Inferior parietal cortex (tissue), 1 donor: ENCODE results near the gene ZNF296.

Experiments used
- DNase-seq: peaks from one replicate; pipeline ENCODE4 v3.0.0-alpha.2; 2016; ENCODE audit errors: extremely low spot score

ZNF296 gene

DNA sequence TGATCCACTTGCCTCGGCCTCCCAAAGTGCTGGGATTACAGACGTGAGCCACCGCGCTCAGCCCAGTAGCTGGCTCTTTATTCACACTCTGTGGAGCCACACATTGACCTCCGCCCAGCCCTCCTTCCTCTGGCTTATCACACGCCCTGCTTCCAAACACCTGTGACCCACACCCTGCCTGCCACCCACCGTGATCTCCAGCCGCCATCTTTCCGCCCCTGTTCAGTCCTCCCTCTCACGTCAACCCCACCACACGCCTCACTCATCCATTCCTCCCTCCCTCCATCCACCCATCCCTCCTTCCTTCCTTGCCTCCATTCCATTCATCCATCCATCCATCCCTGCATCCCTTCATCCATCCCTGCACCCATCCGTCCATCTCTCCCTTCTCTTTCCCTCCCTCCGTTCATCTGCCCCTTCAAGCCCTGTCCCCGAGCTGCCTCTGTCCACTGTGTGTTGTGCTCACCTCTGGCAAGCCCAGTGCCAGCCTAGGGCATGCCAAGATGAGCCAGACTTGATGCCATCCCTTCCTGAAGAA lies 17.6 kb downstream of the ZNF296 start:
- DNase-seq: no peak

GRCh38 chr19:45057444-45057843 lies 18.8 kb downstream of the ZNF296 start:
- no peak for DNase-seq

DNA sequence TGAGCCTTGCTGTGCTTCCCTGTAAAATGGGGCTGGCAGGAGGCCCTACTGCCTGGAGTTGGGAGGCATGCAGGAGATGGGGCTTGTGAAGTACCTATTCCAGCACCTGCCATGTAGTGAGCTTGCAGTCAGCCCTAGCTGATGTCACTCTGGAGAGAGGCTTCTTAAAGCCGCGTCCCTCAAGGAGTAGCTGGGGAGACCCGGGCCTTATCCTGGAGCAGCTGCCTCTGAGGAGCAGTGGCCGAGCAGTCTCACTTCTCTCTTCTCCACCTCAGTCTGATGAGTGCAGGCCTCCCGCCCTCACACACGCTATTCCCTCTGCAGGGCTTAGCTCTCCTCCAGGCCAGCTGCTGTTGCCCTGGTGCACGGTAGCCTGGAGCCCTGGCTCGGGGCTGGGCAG lies 19.4 kb downstream of the ZNF296 start:
- no peak for DNase-seq

DNA sequence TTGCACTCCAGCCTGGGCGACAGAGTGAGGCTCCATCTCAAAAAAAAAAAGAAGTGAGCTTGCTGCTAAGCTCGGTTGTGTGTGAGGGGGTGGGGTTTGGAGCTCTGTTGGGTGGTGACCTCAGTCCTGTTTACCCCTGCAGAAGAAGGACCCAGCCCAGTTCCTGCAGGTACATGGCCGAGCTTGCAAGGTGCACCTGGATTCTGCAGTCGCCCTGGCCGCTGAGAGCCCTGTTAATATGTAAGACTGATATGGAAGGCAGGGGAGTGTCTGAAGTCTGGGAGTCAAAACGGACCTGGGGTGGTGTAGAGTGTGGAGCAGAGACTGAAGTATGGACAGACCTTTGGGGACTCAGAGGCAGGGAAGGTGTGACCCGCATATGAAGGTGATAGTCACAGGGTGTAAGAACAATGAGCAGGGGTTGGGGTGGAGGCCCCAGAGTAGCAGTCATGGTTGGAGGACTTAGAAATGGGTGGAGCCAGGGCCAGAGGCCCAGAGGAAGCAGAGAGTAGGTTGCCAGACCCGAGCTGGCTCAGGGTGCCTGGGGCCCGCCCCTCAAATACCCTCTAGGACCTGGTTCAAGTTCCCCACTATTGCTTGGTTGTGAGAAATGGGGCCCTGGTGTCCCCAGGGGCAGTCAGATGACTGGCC lies 24.2 kb downstream of the ZNF296 start:
- no peak for DNase-seq

GRCh38 chr19:45050036-45050435 lies 26.2 kb downstream of the ZNF296 start:
- DNase-seq: no peak

- DNase-seq: no peak
Observed at GRCh38 chr19:45049073-45049736, 27.1 kb downstream of the ZNF296 start.

DNA sequence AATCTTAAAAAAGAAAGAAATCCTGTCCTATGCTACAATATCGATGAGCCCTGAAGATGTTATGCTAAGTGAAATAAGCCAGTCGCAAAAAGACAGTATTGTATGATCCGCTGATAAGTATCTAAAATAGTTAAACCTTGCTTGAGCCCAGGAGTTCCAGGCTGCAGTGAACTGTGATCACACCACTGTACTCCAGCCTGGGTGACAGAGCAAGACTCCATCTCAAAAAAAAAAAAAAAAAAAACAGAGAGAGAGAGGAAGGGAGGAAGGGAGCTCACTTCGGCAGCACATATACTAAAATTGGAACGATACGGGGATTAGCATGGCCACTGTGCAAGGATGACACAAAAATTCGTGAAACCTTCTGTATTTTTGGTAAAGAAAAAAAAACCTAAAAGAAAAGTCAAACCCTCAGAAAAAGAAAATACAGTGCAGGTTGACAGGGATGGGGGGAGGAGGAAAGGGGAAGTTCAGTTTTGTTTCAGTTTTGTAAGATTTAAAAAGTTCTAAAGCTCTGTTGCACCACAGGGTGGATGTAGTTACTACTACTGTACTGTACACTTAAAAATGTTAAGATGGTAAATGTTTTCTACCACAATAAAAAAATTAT lies 29.0 kb downstream of the ZNF296 start:
- no peak for DNase-seq

DNA sequence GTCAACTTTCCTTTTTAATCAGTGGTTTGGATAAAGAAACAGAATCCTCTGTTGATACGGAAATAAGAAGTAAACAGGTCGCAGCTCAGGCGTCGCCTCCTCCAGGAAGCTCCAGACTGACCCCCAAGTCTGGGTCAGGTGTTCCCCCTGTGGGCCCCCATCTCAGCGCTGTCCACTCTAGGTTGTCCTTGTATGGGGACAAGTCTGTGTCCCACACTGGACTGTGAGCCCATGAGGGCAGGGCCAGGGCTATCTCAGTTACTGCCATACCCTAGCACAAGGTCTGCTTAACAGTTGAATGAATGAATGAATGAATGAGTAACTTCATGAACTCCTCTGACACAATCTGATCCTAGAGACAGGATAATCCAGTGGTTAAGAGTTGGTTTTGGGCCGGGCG lies 29.9 kb downstream of the ZNF296 start:
- no peak for DNase-seq

DNA sequence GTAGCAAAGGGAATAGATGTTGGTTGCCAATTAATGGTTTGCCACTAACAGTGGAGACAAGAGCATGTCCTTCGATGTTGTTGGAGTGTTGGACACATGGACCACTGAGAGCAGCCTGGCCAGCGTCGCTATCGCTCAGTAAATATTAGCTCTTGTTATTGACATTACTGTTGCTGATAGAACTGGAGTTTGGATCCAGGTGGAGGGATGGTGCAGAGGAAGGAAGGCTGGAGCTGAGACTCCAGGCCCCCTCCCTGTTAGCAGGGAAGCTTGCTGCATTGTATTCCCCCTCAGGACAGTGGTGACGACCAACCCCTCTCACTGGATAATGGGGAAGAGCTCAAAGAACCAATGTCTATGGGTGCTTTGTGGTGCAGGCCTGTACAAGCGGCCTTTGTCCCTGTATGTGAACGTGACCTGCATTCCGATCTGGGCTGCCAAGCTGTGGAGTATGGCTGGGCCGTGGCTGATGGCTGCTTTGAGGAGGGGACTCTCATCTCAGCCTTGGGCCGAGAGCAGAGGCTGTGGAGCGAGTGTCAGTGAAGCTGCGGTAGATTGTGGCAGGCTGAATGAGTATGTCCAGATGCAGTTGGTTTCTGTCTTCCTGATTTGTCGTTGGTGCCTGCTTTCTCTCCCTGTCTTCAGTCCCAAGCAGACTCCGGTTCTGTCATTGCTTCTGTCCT lies 30.5 kb downstream of the ZNF296 start:
- DNase-seq: peak; percentile 86

- DNase-seq: no peak
Observed at GRCh38 chr19:45041125-45041524, 35.2 kb downstream of the ZNF296 start.

DNA sequence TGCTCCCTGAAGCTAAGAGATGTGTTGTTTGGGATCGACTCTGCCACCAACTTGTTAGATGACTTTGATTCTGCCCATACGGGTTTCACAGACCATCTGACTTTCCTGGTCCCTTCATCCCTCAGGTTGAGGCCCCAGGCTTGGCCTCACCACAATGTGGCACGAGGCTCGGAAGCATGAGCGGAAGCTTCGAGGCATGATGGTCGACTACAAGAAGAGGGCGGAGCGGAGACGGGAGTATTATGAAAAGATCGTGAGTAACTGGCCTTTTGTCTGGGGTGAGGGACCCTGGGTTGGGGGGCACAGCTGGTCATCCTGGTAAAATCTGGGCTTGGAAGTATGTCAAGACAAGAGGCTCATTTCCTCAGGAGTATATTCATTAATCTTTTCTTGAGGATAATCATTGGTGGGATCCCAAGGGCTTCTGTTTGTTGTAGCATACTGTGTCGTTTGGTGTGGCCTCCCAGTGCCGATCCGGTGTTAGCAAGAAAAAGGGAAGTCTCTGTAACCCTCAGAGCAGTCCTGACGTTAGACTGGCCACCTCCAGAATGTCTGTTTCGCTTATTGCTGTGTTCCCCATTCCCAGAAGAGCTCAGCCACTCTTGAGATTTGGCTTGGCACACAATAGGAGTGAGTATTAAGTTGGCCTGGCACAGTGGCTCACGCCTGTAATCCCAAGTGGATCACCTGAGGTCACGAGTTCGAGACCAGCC lies 36.1 kb downstream of the ZNF296 start:
- no peak for DNase-seq

- peak; percentile 92 for DNase-seq
Observed at GRCh38 chr19:45038931-45039893, 37.1 kb downstream of the ZNF296 start, which contains the start of gene CLASRP. TSS of gene CLASRP (plus strand) at chr19:45039045. CDS start at chr19:45040213, 1,168 bp downstream.

GRCh38 chr19:45037393-45038169 lies 38.7 kb downstream of the ZNF296 start:
- no peak for DNase-seq

GRCh38 chr19:45035755-45036154 lies 40.5 kb downstream of the ZNF296 start:
- no peak for DNase-seq

DNA sequence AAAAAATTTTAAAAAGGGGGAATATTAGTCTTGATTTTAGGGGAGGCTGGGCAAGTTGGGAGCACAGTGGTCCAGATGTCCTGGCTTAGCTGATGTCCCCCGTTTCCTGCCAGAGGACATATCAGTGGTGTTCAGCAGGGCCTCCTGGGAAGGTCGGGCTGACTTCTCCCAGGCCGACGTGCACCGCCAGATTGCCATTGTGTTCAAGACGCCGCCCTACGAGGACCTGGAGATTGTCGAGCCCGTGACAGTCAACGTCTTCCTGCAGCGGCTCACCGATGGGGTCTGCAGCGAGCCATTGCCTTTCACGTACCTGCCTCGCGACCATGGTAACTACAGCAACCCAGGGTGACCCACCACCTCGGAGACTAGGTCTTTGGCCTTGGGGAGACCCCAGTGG lies 43.9 kb downstream of the ZNF296 start:
- DNase-seq: no peak

DNA sequence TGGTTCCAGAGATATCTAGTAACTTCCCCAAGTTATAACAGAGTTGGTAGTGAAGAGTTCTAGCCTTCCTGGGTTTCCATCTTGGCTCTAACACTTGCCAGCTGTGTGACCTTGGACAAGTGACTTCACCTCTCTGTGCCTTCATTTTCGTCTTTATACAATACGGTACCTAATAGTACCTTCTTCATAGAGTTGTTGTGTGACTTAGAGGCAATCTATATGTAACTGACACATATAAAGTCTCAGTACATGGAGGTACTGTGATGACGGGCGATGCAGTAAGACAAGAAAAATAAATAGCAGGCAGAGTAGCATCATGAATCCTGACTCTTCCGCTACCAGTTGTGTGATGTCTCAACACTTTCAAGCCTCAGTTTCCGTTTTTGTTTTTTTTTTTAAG lies 45.5 kb downstream of the ZNF296 start:
- DNase-seq: no peak

DNA sequence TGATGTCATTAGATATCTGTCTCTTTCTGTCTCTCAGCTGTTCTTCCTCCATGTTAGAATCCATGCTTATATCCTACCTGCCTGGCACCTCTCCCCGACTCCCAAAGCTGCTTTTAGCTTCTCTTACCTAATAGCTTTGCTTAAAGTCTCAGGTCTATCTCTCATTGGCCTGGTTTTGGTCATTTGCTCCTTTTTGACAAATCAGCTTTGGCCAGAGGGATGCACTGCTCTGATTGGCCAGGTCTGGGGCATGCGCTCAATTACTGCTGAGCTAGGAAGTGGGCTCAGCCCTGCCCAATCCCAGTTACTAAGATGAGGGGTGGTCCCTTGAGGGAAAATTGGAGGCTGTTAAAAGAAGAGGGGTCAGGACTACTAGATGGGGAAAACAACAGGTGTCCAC lies 48.9 kb downstream of the ZNF296 start:
- DNase-seq: no peak

- DNase-seq: no peak
Observed at GRCh38 chr19:45025264-45025663, 51.0 kb downstream of the ZNF296 start.

GRCh38 chr19:45023048-45023447 lies 53.2 kb downstream of the ZNF296 start:
- no peak for DNase-seq

DNA sequence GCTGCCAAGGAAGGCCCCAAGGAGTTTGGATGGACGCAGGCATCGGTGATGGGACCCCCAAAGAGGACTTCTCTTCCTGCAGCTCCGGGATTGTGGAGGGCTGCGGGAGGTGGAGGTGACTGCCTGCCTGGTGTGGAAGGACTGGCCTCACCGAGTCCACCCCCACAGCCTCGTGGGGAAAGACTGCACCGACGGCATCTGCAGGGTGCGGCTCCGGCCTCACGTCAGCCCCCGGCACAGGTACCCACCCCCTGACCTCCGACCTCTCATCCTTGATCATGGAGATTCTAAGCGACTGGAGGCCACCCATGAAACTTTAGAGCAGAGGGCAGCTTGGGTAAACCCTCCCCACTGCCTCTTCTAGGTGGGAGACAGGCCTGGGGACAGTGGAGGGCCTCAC lies 54.3 kb downstream of the ZNF296 start:
- DNase-seq: no peak
